ENCODE data around the gene SPATA2.

The SPATA2 gene

GRCh38 chr20:49929142-49929494 lies 13.8 kb upstream of the SPATA2 start:
- DNase-seq, result no peak

GRCh38 chr20:49928411-49929141 lies 13.2 kb upstream of the SPATA2 start:
- DNase-seq, result peak; percentile 81 to 86

- no peak for DNase-seq
Observed at GRCh38 chr20:49925901-49926454, 10.6 kb upstream of the SPATA2 start.

GRCh38 chr20:49924247-49924646 lies 8.9 kb upstream of the SPATA2 start:
- DNase-seq, result no peak

GRCh38 chr20:49919461-49919860 lies 4.1 kb upstream of the SPATA2 start:
- DNase-seq, result no peak

GRCh38 chr20:49919009-49919408 lies 3.7 kb upstream of the SPATA2 start:
- no peak for DNase-seq

- DNase-seq, result no peak
Observed at GRCh38 chr20:49918446-49918845, 3.1 kb upstream of the SPATA2 start.

- peak in 1 of 2 experiments; percentile 41 for DNase-seq
Observed at GRCh38 chr20:49916146-49917002, 1.0 kb upstream of the SPATA2 start.

- DNase-seq, result no peak
Observed at GRCh38 chr20:49915118-49915379, 280 bp downstream of the SPATA2 start.

GRCh38 chr20:49914310-49915117 lies 815 bp downstream of the SPATA2 start:
- peak in 1 of 2 experiments; percentile 21 for DNase-seq

- no peak for DNase-seq
Observed at GRCh38 chr20:49913399-49914047, 1.8 kb downstream of the SPATA2 start.

- no peak for DNase-seq
Observed at GRCh38 chr20:49910340-49910706, 5.0 kb downstream of the SPATA2 start.

GRCh38 chr20:49909499-49910339 lies 5.6 kb downstream of the SPATA2 start:
- DNase-seq, result no peak

- DNase-seq, result no peak
Observed at GRCh38 chr20:49908258-49908565, 7.1 kb downstream of the SPATA2 start.

- no peak for DNase-seq
Observed at GRCh38 chr20:49907405-49908257, 7.7 kb downstream of the SPATA2 start.

- DNase-seq, result no peak
Observed at GRCh38 chr20:49906615-49907154, 8.6 kb downstream of the SPATA2 start.

GRCh38 chr20:49906101-49906604 lies 9.2 kb downstream of the SPATA2 start:
- DNase-seq, result no peak

GRCh38 chr20:49905415-49906091 lies 9.8 kb downstream of the SPATA2 start:
- DNase-seq, result no peak

GRCh38 chr20:49904440-49905214 lies 10.7 kb downstream of the SPATA2 start:
- no peak for DNase-seq
